Suprapubic skin (tissue), 4 donors: ENCODE results near the gene CPT1B.

Experiments
- CTCF ChIP-seq, 2 donors: fragments of 200-600 bp in 1 of 2; fragments of 450-650 bp in 1 of 2; sonication (generic) in 1 of 2; IDR thresholded peaks; one replicate each; pipeline ENCODE4 v1.5.1; 2016 to 2019; ENCODE audit warnings: antibody characterized with exemption in 2 of 2, mild to moderate bottlenecking in 1 of 2, moderate library complexity in 1 of 2
- EP300 ChIP-seq: sonication (generic); formaldehyde crosslinking; IDR thresholded peaks from one replicate; pipeline ENCODE4 v1.6.1; 2017; ENCODE audit warnings: antibody characterized with exemption
- POLR2A ChIP-seq, 2 donors: fragments of 450-650 bp; IDR thresholded peaks; one replicate each; pipeline ENCODE4 v1.6.1; 2017; ENCODE audit warnings: antibody characterized with exemption in 2 of 2, mild to moderate bottlenecking in 2 of 2, moderate library complexity in 2 of 2
- POLR2AphosphoS5 ChIP-seq, 3 donors: sonication (generic); formaldehyde crosslinking; IDR thresholded peaks; one replicate each; pipeline ENCODE4 v1.6.1; 2017; ENCODE audit warnings: antibody characterized with exemption in 3 of 3

- no peak for TF ChIP-seq POLR2A (IDR thresholded peaks at IDR 0.05)
- no peak for TF ChIP-seq CTCF (IDR thresholded peaks at IDR 0.05)
- TF ChIP-seq POLR2AphosphoS5 (IDR thresholded peaks at IDR 0.05): no peak
- TF ChIP-seq EP300: no peak
Observed at GRCh38 chr22:50525858-50526107, 52.4 kb downstream of the CPT1B start.
